Hepatocyte (in vitro differentiated cells): ENCODE results near the gene SMARCB1. TPM values are rescaled to one million over a fixed set of nuclear protein-coding genes. Genes with fewer than 3 reads are reported as not detected.

ENCODE experiments used
- DNase-seq: peaks from one replicate; pipeline ENCODE4 v3.0.0-alpha.2; 2016; ENCODE audit warnings: low spot score
- H2AFZ ChIP-seq: fragments of 200-600 bp; sonication (generic); 2 replicates; pipeline ENCODE4 v1.6.0; 2016; ENCODE audit warnings: antibody characterized with exemption, mild to moderate bottlenecking
- H3K27ac ChIP-seq: fragments of 200-600 bp; sonication (generic); 2 replicates; pipeline ENCODE4 v1.5.1; 2016; ENCODE audit warnings: mild to moderate bottlenecking
- H3K27me3 ChIP-seq: fragments of 200-600 bp; sonication (generic); 2 replicates; pipeline ENCODE4 v1.6.1; 2016
- H3K36me3 ChIP-seq: fragments of 200-600 bp; sonication (generic); replicated peaks from 2 replicates; pipeline ENCODE4 v1.5.1; 2016; ENCODE audit warnings: low read depth; ENCODE audit not compliant: insufficient read depth
- H3K4me1 ChIP-seq: fragments of 200-600 bp; sonication (generic); 2 replicates; pipeline ENCODE4 v1.5.1; 2016; ENCODE audit warnings: mild to moderate bottlenecking, moderate library complexity; ENCODE audit not compliant: insufficient read depth
- H3K4me2 ChIP-seq: fragments of 200-600 bp; sonication (generic); 2 replicates; pipeline ENCODE4 v1.6.0; 2016
- H3K4me3 ChIP-seq: fragments of 200-600 bp; sonication (generic); 2 replicates; pipeline ENCODE4 v1.5.1; 2016; ENCODE audit warnings: mild to moderate bottlenecking
- H3K79me2 ChIP-seq: fragments of 200-600 bp; sonication (generic); 2 replicates; pipeline ENCODE4 v1.6.0; 2017; ENCODE audit warnings: mild to moderate bottlenecking
- H3K9me2 ChIP-seq: fragments of 200-600 bp; sonication (generic); replicated peaks from 2 replicates; pipeline ENCODE4 v1.6.0; 2017; ENCODE audit warnings: mild to moderate bottlenecking; ENCODE audit not compliant: insufficient read depth
- H3K9me3 ChIP-seq: fragments of 200-600 bp; sonication (generic); 2 replicates; pipeline ENCODE4 v1.5.1; 2016; ENCODE audit warnings: low read depth, mild to moderate bottlenecking
- H4K20me1 ChIP-seq: fragments of 200-600 bp; sonication (generic); 2 replicates; pipeline ENCODE4 v1.6.0; 2016; ENCODE audit warnings: mild to moderate bottlenecking; ENCODE audit not compliant: insufficient read depth, poor library complexity, severe bottlenecking
- CTCF ChIP-seq: fragments of 200-600 bp; sonication (generic); IDR thresholded peaks from 2 replicates; pipeline ENCODE4 v1.5.1; 2016; ENCODE audit warnings: antibody characterized with exemption, mild to moderate bottlenecking; ENCODE audit not compliant: poor library complexity
- EZH2 ChIP-seq: fragments of 200-600 bp; sonication (generic); IDR thresholded peaks from 2 replicates; pipeline ENCODE4 v1.6.1; 2016; ENCODE audit warnings: antibody characterized with exemption, mild to moderate bottlenecking, borderline replicate concordance
- EZH2phosphoT487 ChIP-seq: fragments of 200-600 bp; sonication (generic); IDR thresholded peaks from one replicate; pipeline ENCODE4 v1.6.1; 2018; ENCODE audit warnings: antibody characterized with exemption, mild to moderate bottlenecking, low read depth, moderate library complexity; ENCODE audit not compliant: unreplicated experiment, severe bottlenecking
- WGBS: methylation state at CpG from one replicate; pipeline ENCODE4 v1.1.6; 2016; ENCODE audit warnings: low lambda C conversion rate; ENCODE audit errors: missing lambda C conversion rate; 5-methylcytosine and 5-hydroxymethylcytosine counted together
- polyA plus RNA-seq: library from polyadenylated mRNA; unstranded; fragments of >200 nt; fragmentation: Nextera tagmentation; extraction: Ambion mirVana; gene quantifications from 2 replicates; pipeline ENCODE4 v1.2.1, GENCODE V29; 2016
- total RNA-seq: library from RNA; depleted of rRNA; stranded (reverse); fragments of >200 nt; gene quantifications from 2 replicates; pipeline ENCODE4 v1.2.3, GENCODE V29; 2014

The SMARCB1 gene
- total and polyA plus RNA-seq, 2 experiments from 2014 or later, result 84.3 to 120 TPM

GRCh38 chr22:23824476-23825245 is 37.9 kb downstream of the SMARCB1 start:
- no peak for DNase-seq
- no peaks in the 10 kb centered on the region for H3K36me3 ChIP-seq
- no peaks in the 10 kb centered on the region for H3K4me1 ChIP-seq
- no peak overlapping the region for H3K4me2 ChIP-seq
- H3K9me3 ChIP-seq, result no peaks in the 10 kb centered on the region
- no peak overlapping the region for H2AFZ ChIP-seq
- no peaks in the 10 kb centered on the region for H3K9me2 ChIP-seq
- H3K27ac ChIP-seq, result no peak overlapping the region
- H3K79me2 ChIP-seq, result no peaks in the 10 kb centered on the region
- no peak overlapping the region for H3K4me3 ChIP-seq
- TF ChIP-seq EZH2 (no peak), EZH2phosphoT487 (no peak), CTCF (no peak)
- no peaks in the 10 kb centered on the region for H3K27me3 ChIP-seq
- H4K20me1 ChIP-seq, result no peaks in the 10 kb centered on the region
- WGBS, result 94% methylated on average over 11 of the region's 13 CpGs

GRCh38 chr22:23825246-23825905 is 38.6 kb downstream of the SMARCB1 start:
- WGBS, result 98% methylated on average over 12 of the region's 12 CpGs

GRCh38 chr22:23826510-23827350 is 40.0 kb downstream of the SMARCB1 start:
- Histone ChIP-seq H3K9me3 (no peaks in the 10 kb centered on the region), H4K20me1 (peaks cover 3% of the 10 kb centered on the region), H3K36me3 (no peaks in the 10 kb centered on the region), H3K4me3 (no peak overlapping the region), H3K27me3 (no peaks in the 10 kb centered on the region), H3K27ac (no peak overlapping the region), H3K9me2 (no peaks in the 10 kb centered on the region), H3K79me2 (peaks cover 12% of the 10 kb centered on the region), H3K4me1 (no peaks in the 10 kb centered on the region), H2AFZ (no peak overlapping the region), H3K4me2 (no peak overlapping the region)
- TF ChIP-seq CTCF (no peak), EZH2phosphoT487 (no peak), EZH2 (no peak)
- 84% methylated on average over 15 of the region's 15 CpGs for WGBS
- peak; percentile 2 for DNase-seq

More at GRCh38 chr22:23825246-23825905, 38.6 kb downstream of the SMARCB1 start:
- no peaks in the 10 kb centered on the region for H3K9me3 ChIP-seq
- DNase-seq, result no peak
- no peak overlapping the region for H3K27ac ChIP-seq
- H3K27me3 ChIP-seq, result no peaks in the 10 kb centered on the region
- no peaks in the 10 kb centered on the region for H3K36me3 ChIP-seq
- no peak overlapping the region for H2AFZ ChIP-seq
- H3K4me1 ChIP-seq, result no peaks in the 10 kb centered on the region
- H4K20me1 ChIP-seq, result no peaks in the 10 kb centered on the region
- no peak overlapping the region for H3K4me3 ChIP-seq
- TF ChIP-seq EZH2, result no peak
- TF ChIP-seq EZH2phosphoT487, result no peak
- no peak for TF ChIP-seq CTCF
- no peaks in the 10 kb centered on the region for H3K9me2 ChIP-seq
- H3K4me2 ChIP-seq, result no peak overlapping the region
- H3K79me2 ChIP-seq, result peaks cover 2% of the 10 kb centered on the region
